K562 (cell line): ENCODE results near the gene RUNX1. TPM values are rescaled to one million over a fixed set of nuclear protein-coding genes. Genes with fewer than 3 reads are reported as not detected.

Experiments
- ARID1B ChIP-seq: fragments of 450-650 bp; IDR thresholded peaks from 2 replicates; pipeline ENCODE4 v1.6.1; 2016; ENCODE audit warnings: antibody characterized with exemption, mild to moderate bottlenecking, inconsistent platforms
- CBFB ChIP-seq: sonication (generic); formaldehyde crosslinking; IDR thresholded peaks from 2 replicates; pipeline ENCODE4 v1.4.0; 2020; ENCODE audit warnings: mild to moderate bottlenecking, missing genetic modification reagents
- HOXB6 ChIP-seq: fragments of 250-450 bp; sonication (Bioruptor Pico); IDR thresholded peaks from 2 replicates; pipeline ENCODE4 v1.5.1; 2022; ENCODE audit warnings: mild to moderate bottlenecking, borderline replicate concordance
- NBN ChIP-seq: fragments of 450-650 bp; IDR thresholded peaks from 2 replicates; pipeline ENCODE4 v1.6.1; 2016; ENCODE audit warnings: low read depth, mild to moderate bottlenecking
- POU5F1 ChIP-seq: fragments of 150-350 bp; IDR thresholded peaks from 2 replicates; pipeline ENCODE4 v1.6.1; 2014; ENCODE audit warnings: borderline replicate concordance, low read length, low read depth, mild to moderate bottlenecking; ENCODE audit not compliant: partially characterized antibody
- SIX5 ChIP-seq, 2 experiments: IDR thresholded peaks; 2 replicates each; pipeline ENCODE4 v1.6.1; 2011; ENCODE audit warnings: low read length in 2 of 2, borderline replicate concordance in 1 of 2, low read depth in 1 of 2, mild to moderate bottlenecking in 1 of 2, moderate library complexity in 1 of 2; ENCODE audit not compliant: insufficient read depth in 1 of 2
- STAT5B ChIP-seq: fragments of 250-450 bp; sonication (Bioruptor Pico); IDR thresholded peaks from 2 replicates; pipeline ENCODE4 v1.8.0; 2021; ENCODE audit warnings: mild to moderate bottlenecking, inconsistent platforms
- ZFPM2 ChIP-seq: fragments of 250-450 bp; sonication (Bioruptor Pico); IDR thresholded peaks from 2 replicates; pipeline ENCODE4 v1.5.1; 2022; ENCODE audit warnings: mild to moderate bottlenecking
- polyA plus RNA-seq, 8 experiments: library from polyadenylated mRNA; depleted of rRNA in 4 of 8; stranded (reverse) in 5 of 8; unstranded in 3 of 8; fragments of >200 nt; fragmentation: Nextera tagmentation in 2 of 8; fragmentation: Illumina TruSeq in 1 of 8; extraction: Ambion mirVana in 2 of 8; extraction: Trizol in 1 of 8; gene quantifications; 2 replicates each; pipeline versions ENCODE4 v1.2.1 to v1.2.3, GENCODE V29; 2011 to 2014; ENCODE audit warnings: inconsistent platforms in 1 of 8, missing spikeins in 1 of 8
- total RNA-seq, 7 experiments: library from RNA; depleted of rRNA in 6 of 7; stranded (reverse); fragments of >200 nt in 6 of 7; fragmentation: Illumina TruSeq in 2 of 7; extraction: Trizol in 2 of 7; gene quantifications; 2 replicates each; pipeline versions ENCODE4 v1.2.1 to v1.2.3, GENCODE V29; 2011 to 2021; ENCODE audit warnings: low replicate concordance in 1 of 7
- TF ChIP-seq, protein P1 (sequence below): fragments of 450-650 bp; IDR thresholded peaks from 2 replicates; pipeline ENCODE4 v1.6.1; 2016; ENCODE audit warnings: low read depth
- TF ChIP-seq, protein P2 (sequence below): fragments of 150-350 bp; conservative IDR thresholded peaks from 2 replicates; pipeline ENCODE4 v1.6.1; 2014; ENCODE audit warnings: low read length
- TF ChIP-seq, protein P3 (sequence below): fragments of 250-450 bp; sonication (Bioruptor Pico); IDR thresholded peaks from 2 replicates; pipeline ENCODE4 v1.8.0; 2022; ENCODE audit warnings: moderate library complexity, mild to moderate bottlenecking, inconsistent platforms
- TF ChIP-seq, protein P4 (sequence below): fragments of 250-450 bp; sonication (Bioruptor Pico); IDR thresholded peaks from 2 replicates; pipeline ENCODE4 v1.8.0; 2021; ENCODE audit warnings: moderate library complexity, mild to moderate bottlenecking, inconsistent platforms
- TF ChIP-seq, protein P5 (sequence below): sonication (generic); formaldehyde crosslinking; IDR thresholded peaks from 2 replicates; pipeline ENCODE4 v1.8.1; 2023; ENCODE audit warnings: mild to moderate bottlenecking, missing genetic modification reagents

Gene RUNX1
- total and polyA plus RNA-seq, 9 of the 15 experiments (the other 6 are each of a cell fraction or from before 2014, with no cell fraction given): 2.2 to 68.6 (median 17.8) TPM

DNA sequence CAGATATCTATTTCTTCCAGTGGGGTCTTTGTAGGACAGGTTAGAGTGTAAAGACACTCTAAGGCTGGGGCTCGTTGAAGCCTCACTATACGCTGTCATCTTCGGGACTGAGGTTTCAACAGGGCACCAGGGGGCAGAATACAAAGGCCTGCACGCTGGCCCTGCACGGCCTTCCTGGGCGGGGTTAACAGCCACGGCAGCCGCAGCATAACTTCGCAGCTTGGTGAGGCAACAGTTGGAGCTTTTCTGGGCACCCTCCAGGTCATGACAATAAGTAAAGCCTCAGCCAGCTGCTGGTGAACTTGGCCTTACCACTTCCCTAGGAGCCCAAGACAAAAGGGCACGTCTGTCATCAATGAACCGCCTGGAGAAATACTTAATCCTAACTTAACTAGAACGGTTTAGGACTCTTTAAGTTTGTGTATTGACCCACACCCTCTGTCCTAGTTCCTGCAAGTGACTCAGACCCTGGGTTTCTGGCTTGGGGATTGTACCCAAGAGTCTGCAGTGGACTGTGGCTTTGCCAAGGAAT, 2.3 kb upstream of the RUNX1 start (continued):
- TF ChIP-seq SIX5 (IDR thresholded peaks at IDR 0.05; ENCODE audit: borderline replicate concordance in 1 of 2, insufficient read depth in 1 of 2, low read depth in 1 of 2, low read length in 2 of 2) (no peak), ZFPM2 (CRISPR knock-in tag) (no peak), CBFB (CRISPR knock-in tag) (no peak), NBN (no peak; the same call in 1 of the 2 replicates), HOXB6 (CRISPR knock-in tag) (no peak), STAT5B (CRISPR knock-in tag) (no peak), POU5F1 (no peak), ARID1B (peak; percentile 41; the same call in 1 of the 2 replicates)
- TF ChIP-seq, protein P1, sequence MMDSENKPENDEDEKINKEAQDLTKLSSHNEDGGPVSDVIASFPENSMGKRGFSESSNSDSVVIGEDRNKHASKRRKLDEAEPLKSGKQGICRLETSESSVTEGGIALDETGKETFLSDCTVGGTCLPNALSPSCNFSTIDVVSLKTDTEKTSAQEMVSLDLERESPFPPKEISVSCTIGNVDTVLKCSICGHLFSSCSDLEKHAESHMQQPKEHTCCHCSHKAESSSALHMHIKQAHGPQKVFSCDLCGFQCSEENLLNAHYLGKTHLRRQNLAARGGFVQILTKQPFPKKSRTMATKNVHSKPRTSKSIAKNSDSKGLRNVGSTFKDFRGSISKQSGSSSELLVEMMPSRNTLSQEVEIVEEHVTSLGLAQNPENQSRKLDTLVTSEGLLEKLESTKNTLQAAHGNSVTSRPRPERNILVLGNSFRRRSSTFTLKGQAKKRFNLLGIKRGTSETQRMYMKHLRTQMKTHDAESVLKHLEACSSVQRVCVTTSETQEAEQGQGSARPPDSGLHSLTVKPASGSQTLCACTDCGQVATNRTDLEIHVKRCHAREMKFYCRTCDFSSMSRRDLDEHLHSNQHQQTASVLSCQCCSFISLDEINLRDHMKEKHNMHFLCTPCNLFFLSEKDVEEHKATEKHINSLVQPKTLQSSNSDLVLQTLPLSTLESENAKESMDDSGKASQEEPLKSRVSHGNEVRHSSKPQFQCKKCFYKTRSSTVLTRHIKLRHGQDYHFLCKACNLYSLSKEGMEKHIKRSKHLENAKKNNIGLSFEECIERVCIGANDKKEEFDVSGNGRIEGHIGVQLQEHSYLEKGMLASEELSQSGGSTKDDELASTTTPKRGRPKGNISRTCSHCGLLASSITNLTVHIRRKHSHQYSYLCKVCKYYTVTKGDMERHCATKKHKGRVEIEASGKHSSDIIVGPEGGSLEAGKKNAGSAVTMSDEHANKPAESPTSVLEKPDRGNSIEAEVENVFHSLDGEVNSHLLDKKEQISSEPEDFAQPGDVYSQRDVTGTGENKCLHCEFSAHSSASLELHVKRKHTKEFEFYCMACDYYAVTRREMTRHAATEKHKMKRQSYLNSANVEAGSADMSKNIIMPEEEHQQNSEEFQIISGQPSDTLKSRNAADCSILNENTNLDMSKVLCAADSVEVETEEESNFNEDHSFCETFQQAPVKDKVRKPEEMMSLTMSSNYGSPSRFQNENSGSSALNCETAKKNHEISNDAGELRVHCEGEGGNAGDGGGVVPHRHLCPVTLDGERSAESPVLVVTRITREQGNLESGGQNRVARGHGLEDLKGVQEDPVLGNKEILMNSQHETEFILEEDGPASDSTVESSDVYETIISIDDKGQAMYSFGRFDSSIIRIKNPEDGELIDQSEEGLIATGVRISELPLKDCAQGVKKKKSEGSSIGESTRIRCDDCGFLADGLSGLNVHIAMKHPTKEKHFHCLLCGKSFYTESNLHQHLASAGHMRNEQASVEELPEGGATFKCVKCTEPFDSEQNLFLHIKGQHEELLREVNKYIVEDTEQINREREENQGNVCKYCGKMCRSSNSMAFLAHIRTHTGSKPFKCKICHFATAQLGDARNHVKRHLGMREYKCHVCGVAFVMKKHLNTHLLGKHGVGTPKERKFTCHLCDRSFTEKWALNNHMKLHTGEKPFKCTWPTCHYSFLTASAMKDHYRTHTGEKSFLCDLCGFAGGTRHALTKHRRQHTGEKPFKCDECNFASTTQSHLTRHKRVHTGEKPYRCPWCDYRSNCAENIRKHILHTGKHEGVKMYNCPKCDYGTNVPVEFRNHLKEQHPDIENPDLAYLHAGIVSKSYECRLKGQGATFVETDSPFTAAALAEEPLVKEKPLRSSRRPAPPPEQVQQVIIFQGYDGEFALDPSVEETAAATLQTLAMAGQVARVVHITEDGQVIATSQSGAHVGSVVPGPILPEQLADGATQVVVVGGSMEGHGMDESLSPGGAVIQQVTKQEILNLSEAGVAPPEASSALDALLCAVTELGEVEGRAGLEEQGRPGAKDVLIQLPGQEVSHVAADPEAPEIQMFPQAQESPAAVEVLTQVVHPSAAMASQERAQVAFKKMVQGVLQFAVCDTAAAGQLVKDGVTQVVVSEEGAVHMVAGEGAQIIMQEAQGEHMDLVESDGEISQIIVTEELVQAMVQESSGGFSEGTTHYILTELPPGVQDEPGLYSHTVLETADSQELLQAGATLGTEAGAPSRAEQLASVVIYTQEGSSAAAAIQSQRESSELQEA: no peak
- TF ChIP-seq, protein P2, sequence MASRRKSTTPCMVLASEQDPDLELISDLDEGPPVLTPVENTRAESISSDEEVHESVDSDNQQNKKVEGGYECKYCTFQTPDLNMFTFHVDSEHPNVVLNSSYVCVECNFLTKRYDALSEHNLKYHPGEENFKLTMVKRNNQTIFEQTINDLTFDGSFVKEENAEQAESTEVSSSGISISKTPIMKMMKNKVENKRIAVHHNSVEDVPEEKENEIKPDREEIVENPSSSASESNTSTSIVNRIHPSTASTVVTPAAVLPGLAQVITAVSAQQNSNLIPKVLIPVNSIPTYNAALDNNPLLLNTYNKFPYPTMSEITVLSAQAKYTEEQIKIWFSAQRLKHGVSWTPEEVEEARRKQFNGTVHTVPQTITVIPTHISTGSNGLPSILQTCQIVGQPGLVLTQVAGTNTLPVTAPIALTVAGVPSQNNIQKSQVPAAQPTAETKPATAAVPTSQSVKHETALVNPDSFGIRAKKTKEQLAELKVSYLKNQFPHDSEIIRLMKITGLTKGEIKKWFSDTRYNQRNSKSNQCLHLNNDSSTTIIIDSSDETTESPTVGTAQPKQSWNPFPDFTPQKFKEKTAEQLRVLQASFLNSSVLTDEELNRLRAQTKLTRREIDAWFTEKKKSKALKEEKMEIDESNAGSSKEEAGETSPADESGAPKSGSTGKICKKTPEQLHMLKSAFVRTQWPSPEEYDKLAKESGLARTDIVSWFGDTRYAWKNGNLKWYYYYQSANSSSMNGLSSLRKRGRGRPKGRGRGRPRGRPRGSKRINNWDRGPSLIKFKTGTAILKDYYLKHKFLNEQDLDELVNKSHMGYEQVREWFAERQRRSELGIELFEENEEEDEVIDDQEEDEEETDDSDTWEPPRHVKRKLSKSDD: peak; percentile 61; the same call in 1 of the 2 replicates
- TF ChIP-seq, protein P3, sequence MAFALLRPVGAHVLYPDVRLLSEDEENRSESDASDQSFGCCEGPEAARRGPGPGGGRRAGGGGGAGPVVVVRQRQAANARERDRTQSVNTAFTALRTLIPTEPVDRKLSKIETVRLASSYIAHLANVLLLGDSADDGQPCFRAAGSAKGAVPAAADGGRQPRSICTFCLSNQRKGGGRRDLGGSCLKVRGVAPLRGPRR (CRISPR knock-in tag): no peak
- TF ChIP-seq, protein P4, sequence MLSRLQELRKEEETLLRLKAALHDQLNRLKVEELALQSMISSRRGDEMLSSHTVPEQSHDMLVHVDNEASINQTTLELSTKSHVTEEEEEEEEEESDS (CRISPR knock-in tag): no peak
- TF ChIP-seq, protein P5, sequence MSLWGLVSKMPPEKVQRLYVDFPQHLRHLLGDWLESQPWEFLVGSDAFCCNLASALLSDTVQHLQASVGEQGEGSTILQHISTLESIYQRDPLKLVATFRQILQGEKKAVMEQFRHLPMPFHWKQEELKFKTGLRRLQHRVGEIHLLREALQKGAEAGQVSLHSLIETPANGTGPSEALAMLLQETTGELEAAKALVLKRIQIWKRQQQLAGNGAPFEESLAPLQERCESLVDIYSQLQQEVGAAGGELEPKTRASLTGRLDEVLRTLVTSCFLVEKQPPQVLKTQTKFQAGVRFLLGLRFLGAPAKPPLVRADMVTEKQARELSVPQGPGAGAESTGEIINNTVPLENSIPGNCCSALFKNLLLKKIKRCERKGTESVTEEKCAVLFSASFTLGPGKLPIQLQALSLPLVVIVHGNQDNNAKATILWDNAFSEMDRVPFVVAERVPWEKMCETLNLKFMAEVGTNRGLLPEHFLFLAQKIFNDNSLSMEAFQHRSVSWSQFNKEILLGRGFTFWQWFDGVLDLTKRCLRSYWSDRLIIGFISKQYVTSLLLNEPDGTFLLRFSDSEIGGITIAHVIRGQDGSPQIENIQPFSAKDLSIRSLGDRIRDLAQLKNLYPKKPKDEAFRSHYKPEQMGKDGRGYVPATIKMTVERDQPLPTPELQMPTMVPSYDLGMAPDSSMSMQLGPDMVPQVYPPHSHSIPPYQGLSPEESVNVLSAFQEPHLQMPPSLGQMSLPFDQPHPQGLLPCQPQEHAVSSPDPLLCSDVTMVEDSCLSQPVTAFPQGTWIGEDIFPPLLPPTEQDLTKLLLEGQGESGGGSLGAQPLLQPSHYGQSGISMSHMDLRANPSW (CRISPR knock-in tag): no peak
